IMR-90 (cell line): ENCODE data around the gene TENM4. TPM values are rescaled to one million over a fixed set of nuclear protein-coding genes. Genes with fewer than 3 reads are reported as not detected.

Experiments
- ATAC-seq: fragments of 200-7000 bp; cut with Tn5 transposase; 2 replicates; pipeline ENCODE4 v1.9.1; 2020; ENCODE audit warnings: low read depth, mild to moderate bottlenecking, moderate library complexity
- BruUV-seq: library from RNA; stranded (reverse); fragments of 400-500 nt; replicated peaks from 2 replicates; lab custom pipeline; 2021; lab: Mats Ljungman, UMichigan
- CTCF ChIA-PET: fragments of 300-600 bp; formaldehyde crosslinking; extraction: SDS; loops from one replicate; lab custom pipeline; 2021; ENCODE audit warnings: antibody characterized with exemption; lab: Yijun Ruan, JAX
- POLR2A ChIA-PET: fragments of 300-600 bp; sonication (Branson Sonifier 250); formaldehyde crosslinking; loops from one replicate; lab custom pipeline; 2022; ENCODE audit warnings: antibody characterized with exemption; ENCODE audit not compliant: unreplicated experiment; lab: Charles Lee
- DNase-seq: peaks from one replicate; pipeline ENCODE4 v3.0.0; 2013
- H2AFZ ChIP-seq: replicated peaks from 2 replicates; pipeline ENCODE3; 2013; ENCODE audit warnings: low read length, mild to moderate bottlenecking; ENCODE audit not compliant: poor library complexity
- H2AK5ac ChIP-seq: 2 replicates; pipeline ENCODE4 v1.6.1; 2013; ENCODE audit warnings: low read depth, low read length, inconsistent platforms
- H2AK9ac ChIP-seq: replicated peaks from 2 replicates; pipeline ENCODE3; 2013; ENCODE audit warnings: mild to moderate bottlenecking, low read depth, low read length, moderate library complexity; ENCODE audit not compliant: poor library complexity
- H2BK120ac ChIP-seq: 2 replicates; pipeline ENCODE4 v1.6.1; 2013; ENCODE audit warnings: low read depth, low read length, inconsistent platforms
- H2BK15ac ChIP-seq: 3 replicates; pipeline ENCODE4 v1.6.1; 2013; ENCODE audit warnings: low read depth, low read length, inconsistent platforms
- H2BK20ac ChIP-seq: 2 replicates; pipeline ENCODE4 v1.6.1; 2013; ENCODE audit warnings: low read depth, mild to moderate bottlenecking, inconsistent platforms, low read length, moderate library complexity
- H2BK5ac ChIP-seq: 2 replicates; pipeline ENCODE4 v1.6.1; 2013; ENCODE audit warnings: mild to moderate bottlenecking, low read depth, low read length, inconsistent platforms; ENCODE audit not compliant: poor library complexity, severe bottlenecking
- H3K14ac ChIP-seq: replicated peaks from 2 replicates; pipeline ENCODE4 v1.6.1; 2013; ENCODE audit warnings: low read depth, low read length, inconsistent platforms
- H3K18ac ChIP-seq: 2 replicates; pipeline ENCODE4 v1.6.1; 2013; ENCODE audit warnings: low read depth, low read length, control low read depth
- H3K23ac ChIP-seq: 2 replicates; pipeline ENCODE4 v1.6.1; 2013; ENCODE audit warnings: low read depth, low read length, inconsistent platforms
- H3K27ac ChIP-seq: 2 replicates; pipeline ENCODE4 v1.5.1; 2013; ENCODE audit warnings: mild to moderate bottlenecking, control low read depth, low read length; ENCODE audit not compliant: insufficient read depth
- H3K27me3 ChIP-seq: 2 replicates; pipeline ENCODE4 v1.6.1; 2013; ENCODE audit warnings: low read length; ENCODE audit not compliant: control insufficient read depth, insufficient read depth
- H3K36me3 ChIP-seq: 2 replicates; pipeline ENCODE4 v1.6.1; 2013; ENCODE audit warnings: low read length, mixed read lengths; ENCODE audit not compliant: control insufficient read depth, insufficient read depth
- H3K4ac ChIP-seq: 2 replicates; pipeline ENCODE4 v1.6.1; 2013; ENCODE audit warnings: low read depth, low read length, inconsistent platforms
- H3K4me1 ChIP-seq: 2 replicates; pipeline ENCODE4 v1.6.1; 2013; ENCODE audit warnings: low read length, mixed read lengths; ENCODE audit not compliant: control insufficient read depth, insufficient read depth
- H3K4me2 ChIP-seq: 2 replicates; pipeline ENCODE4 v1.6.1; 2013; ENCODE audit warnings: low read depth, mild to moderate bottlenecking, control low read depth, low read length, moderate library complexity
- H3K4me3 ChIP-seq: 2 replicates; pipeline ENCODE4 v1.5.1; 2013; ENCODE audit warnings: low read depth, mild to moderate bottlenecking, control low read depth, low read length, moderate library complexity; ENCODE audit not compliant: insufficient read depth
- H3K56ac ChIP-seq: 2 replicates; pipeline ENCODE4 v1.6.1; 2013; ENCODE audit warnings: low read length, inconsistent platforms; ENCODE audit not compliant: insufficient read depth; ENCODE audit errors: extremely low read depth
- H3K79me1 ChIP-seq, 2 experiments: 2 replicates each; pipeline ENCODE4 v1.6.1; 2013; ENCODE audit warnings: low read length in 2 of 2, inconsistent platforms in 1 of 2, low read depth in 1 of 2
- H3K9ac ChIP-seq: 2 replicates; pipeline ENCODE4 v1.6.1; 2013; ENCODE audit warnings: low read depth, low read length, control low read depth
- H3K9me1 ChIP-seq: 2 replicates; pipeline ENCODE4 v1.6.1; 2013; ENCODE audit warnings: low read length, inconsistent platforms; ENCODE audit not compliant: insufficient read depth
- H3K9me3 ChIP-seq: 2 replicates; pipeline ENCODE4 v1.6.1; 2013; ENCODE audit warnings: low read length; ENCODE audit not compliant: control insufficient read depth, insufficient read depth
- H4K20me1 ChIP-seq: 2 replicates; pipeline ENCODE4 v1.6.1; 2013; ENCODE audit warnings: low read length, inconsistent platforms; ENCODE audit not compliant: insufficient read depth
- H4K5ac ChIP-seq: 2 replicates; pipeline ENCODE4 v1.6.1; 2013; ENCODE audit warnings: mild to moderate bottlenecking, low read depth, low read length, control low read depth
- H4K8ac ChIP-seq, 2 experiments: 2 replicates each; pipeline ENCODE4 v1.6.1; 2013; ENCODE audit warnings: low read depth in 2 of 2, low read length in 2 of 2, control low read depth in 1 of 2, inconsistent platforms in 1 of 2
- H4K91ac ChIP-seq: 2 replicates; pipeline ENCODE4 v1.6.1; 2013; ENCODE audit warnings: low read depth, low read length, inconsistent platforms; ENCODE audit not compliant: insufficient read depth
- POLR2A ChIP-seq: IDR thresholded peaks from 2 replicates; pipeline ENCODE4 v1.6.1; 2012; ENCODE audit warnings: mild to moderate bottlenecking, low read depth, low read length
- USF2 ChIP-seq: fragments of 150-350 bp; IDR thresholded peaks from 2 replicates; pipeline ENCODE4 v1.6.1; 2017; ENCODE audit warnings: mild to moderate bottlenecking, antibody characterized with exemption, low read length, low read depth
- WGBS, 2 experiments: methylation state at CpG; one replicate each; pipeline versions ENCODE4 v1.1.5 to v1.1.7; 2013; ENCODE audit warnings: missing lambda C conversion rate in 2 of 2; ENCODE audit not compliant: insufficient read length in 1 of 2; ENCODE audit errors: extremely low coverage in 2 of 2; 5-methylcytosine and 5-hydroxymethylcytosine counted together
- dilution Hi-C: fragments of 300-500 bp; cut with HindIII; formaldehyde crosslinking; loops from one replicate; pipeline ENCODE4 v1.14.3; 2018; ENCODE audit warnings: low sequenced_read_pairs; ENCODE audit not compliant: unreplicated experiment
- in situ Hi-C: fragments of 300-500 bp; cut with MboI; formaldehyde crosslinking; loops from 3 replicates; pipeline ENCODE4 v1.14.3; 2019; ENCODE audit warnings: low sequenced_read_pairs, inconsistent platforms, mixed read lengths
- intact Hi-C: fragments of 100-400 bp; cut with micrococcal nuclease; formaldehyde crosslinking; loops from 2 replicates; pipeline ENCODE4 v1.10.0; 2022
- polyA plus RNA-seq, 3 experiments: library from polyadenylated mRNA; depleted of rRNA; stranded (reverse); fragments of >200 nt; gene quantifications; 2 replicates each; pipeline ENCODE4 v1.2.3, GENCODE V29; 2012; ENCODE audit warnings: low replicate concordance in 1 of 3
- total RNA-seq: library from RNA; depleted of rRNA; stranded (reverse); fragments of >200 nt; gene quantifications from 2 replicates; pipeline ENCODE4 v1.2.3, GENCODE V29; 2012

Gene TENM4
- total and polyA plus RNA-seq, 2 of the 4 experiments (the other 2 are of a cell fraction): 7.4 to 9.0 TPM

- no peak for ATAC-seq
- no peak overlapping the region for H3K27ac ChIP-seq
- H2BK15ac ChIP-seq: no peak overlapping the region
- no peak overlapping the region for H3K4ac ChIP-seq
- H4K8ac ChIP-seq: no peak overlapping the region
- no peaks in the 10 kb centered on the region for H3K27me3 ChIP-seq
- H2BK120ac ChIP-seq: no peak overlapping the region
- no peak for DNase-seq
- no peak overlapping the region for H2AK9ac ChIP-seq
- no TSS peak for BruUV-seq
- no peaks in the 10 kb centered on the region; the same call in 1 of the 2 replicates for H3K9me1 ChIP-seq
- H3K36me3 ChIP-seq: no peaks in the 10 kb centered on the region; the same call in 1 of the 2 replicates
- ChIA-PET CTCF (no interaction called here), POLR2A (no interaction called here)
- H2BK5ac ChIP-seq: no peak overlapping the region
- H3K14ac ChIP-seq: no peak overlapping the region
- H3K18ac ChIP-seq: no peak overlapping the region
- no peak overlapping the region for H3K23ac ChIP-seq
- H3K4me3 ChIP-seq: no peak overlapping the region
- no peak overlapping the region for H2AFZ ChIP-seq
- H4K91ac ChIP-seq: no peak overlapping the region
- no peak overlapping the region for H3K56ac ChIP-seq
- no peak overlapping the region for H4K5ac ChIP-seq
- dilution Hi-C loops: no loop called here
- H3K4me2 ChIP-seq: no peak overlapping the region
- no peak overlapping the region for H2BK20ac ChIP-seq
- in situ Hi-C loops: no loop called here
- H3K4me1 ChIP-seq: no peaks in the 10 kb centered on the region
- intact Hi-C loops: no loop called here
- H3K9ac ChIP-seq: no peak overlapping the region
- H2AK5ac ChIP-seq: no peak overlapping the region
- no peaks in the 10 kb centered on the region for H4K20me1 ChIP-seq
- no peaks in the 10 kb centered on the region for H3K9me3 ChIP-seq
- 86% methylated on average over 1 of the region's 1 CpG; no CpG with 5 or more reads in 1 of the 2 experiments for WGBS, 2 experiments
- TF ChIP-seq POLR2A (no peak), USF2 (no peak)
- no peaks in the 10 kb centered on the region for H3K79me1 ChIP-seq
Measured at GRCh38 chr11:78898266-78898775, 542.5 kb downstream of the TENM4 start.
